Uterus (tissue), 4 donors: ENCODE measurements around the gene PLEKHM3. TPM values are rescaled to one million over a fixed set of nuclear protein-coding genes. Genes with fewer than 3 reads are reported as not detected.

Experiments used
- DNase-seq, 2 donors: peaks; one replicate each; pipeline ENCODE4 v3.0.0-alpha.2; 2019 to 2020
- H3K27ac ChIP-seq, 2 donors: fragments of 200-600 bp; sonication (generic); 1 replicate in 1 of 2; 2 replicates in 1 of 2; pipeline ENCODE4 v1.5.1; 2016 to 2018
- H3K27me3 ChIP-seq, 2 donors: fragments of 200-600 bp; sonication (generic); one replicate each; pipeline ENCODE4 v1.5.1; 2018 to 2019; ENCODE audit warnings: control low read depth in 1 of 2
- H3K36me3 ChIP-seq, 2 donors: fragments of 200-600 bp; sonication (generic); one replicate each; pipeline ENCODE4 v1.5.1; 2019; ENCODE audit warnings: control low read depth in 1 of 2
- H3K4me1 ChIP-seq, 2 donors: fragments of 200-600 bp; sonication (generic); one replicate each; pipeline ENCODE4 v1.5.1; 2018 to 2019; ENCODE audit warnings: control low read depth in 1 of 2
- H3K4me3 ChIP-seq, 2 donors: fragments of 200-600 bp; sonication (generic); 1 replicate in 1 of 2; 2 replicates in 1 of 2; pipeline ENCODE4 v1.5.1; 2018 to 2019; ENCODE audit warnings: mild to moderate bottlenecking in 1 of 2
- H3K9me3 ChIP-seq, 2 donors: fragments of 200-600 bp; sonication (generic); one replicate each; pipeline ENCODE4 v1.5.1; 2019; ENCODE audit warnings: control low read depth in 1 of 2
- POLR2A ChIP-seq, 2 donors: fragments of 450-650 bp; IDR thresholded peaks; one replicate each; pipeline ENCODE4 v1.6.1; 2016; ENCODE audit warnings: antibody characterized with exemption in 2 of 2, mild to moderate bottlenecking in 1 of 2, moderate library complexity in 1 of 2
- intact Hi-C: fragments of 100-400 bp; cut with DNase I; formaldehyde crosslinking; loops from one replicate; pipeline ENCODE4 v1.15.1; 2023; ENCODE audit warnings: low total_unique reads
- total RNA-seq, 4 donors: library from RNA; depleted of rRNA in 3 of 4; stranded (reverse); fragments of >200 nt in 3 of 4; gene quantifications; one replicate each; pipeline versions ENCODE4 v1.1.0 to v1.2.4, GENCODE V29; 2014 to 2023
- TF ChIP-seq, protein P1 (sequence below), 4 experiments: fragments of 200-600 bp in 2 of 4; fragments of 450-650 bp in 2 of 4; sonication (generic) in 2 of 4; IDR thresholded peaks; one replicate each; pipeline ENCODE4 v1.5.1; 2016 to 2019; ENCODE audit warnings: antibody characterized with exemption in 4 of 4, mild to moderate bottlenecking in 2 of 4, moderate library complexity in 1 of 4
- donor health status: DM: yes; HTN: yes; CAD: no.

The PLEKHM3 gene, protein sequence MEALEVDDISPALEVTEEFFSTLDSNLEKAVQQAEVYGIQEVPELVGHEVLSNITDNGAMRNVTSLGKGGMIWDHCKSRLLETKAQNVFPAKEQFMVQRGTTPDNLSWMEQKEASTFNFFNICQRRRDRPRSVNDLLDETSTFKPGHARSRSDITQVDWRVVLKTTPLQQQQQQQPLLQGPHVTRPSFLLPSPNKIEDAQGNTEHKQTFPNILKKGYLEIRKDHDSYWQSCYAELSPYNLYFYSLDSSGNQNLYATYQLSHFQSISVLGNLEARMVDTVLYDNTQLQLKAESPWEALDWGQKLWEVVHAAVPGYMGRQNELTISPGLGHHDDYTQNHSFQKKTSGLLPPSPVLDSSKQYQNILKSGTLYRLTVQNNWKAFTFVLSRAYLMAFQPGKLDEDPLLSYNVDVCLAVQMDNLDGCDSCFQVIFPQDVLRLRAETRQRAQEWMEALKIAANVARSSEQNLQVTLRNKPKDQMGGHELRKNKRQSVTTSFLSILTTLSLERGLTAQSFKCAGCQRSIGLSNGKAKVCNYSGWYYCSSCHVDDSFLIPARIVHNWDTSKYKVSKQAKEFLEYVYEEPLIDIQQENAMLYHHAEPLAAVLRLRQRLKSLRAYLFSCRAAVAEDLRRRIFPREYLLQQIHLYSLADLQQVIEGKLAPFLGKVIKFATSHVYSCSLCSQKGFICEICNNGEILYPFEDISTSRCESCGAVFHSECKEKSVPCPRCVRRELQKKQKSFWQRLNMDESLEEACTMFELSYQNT
- total RNA-seq: 10 to 100 TPM; 20.5 to 43.4 (median 21.6) TPM

DNA sequence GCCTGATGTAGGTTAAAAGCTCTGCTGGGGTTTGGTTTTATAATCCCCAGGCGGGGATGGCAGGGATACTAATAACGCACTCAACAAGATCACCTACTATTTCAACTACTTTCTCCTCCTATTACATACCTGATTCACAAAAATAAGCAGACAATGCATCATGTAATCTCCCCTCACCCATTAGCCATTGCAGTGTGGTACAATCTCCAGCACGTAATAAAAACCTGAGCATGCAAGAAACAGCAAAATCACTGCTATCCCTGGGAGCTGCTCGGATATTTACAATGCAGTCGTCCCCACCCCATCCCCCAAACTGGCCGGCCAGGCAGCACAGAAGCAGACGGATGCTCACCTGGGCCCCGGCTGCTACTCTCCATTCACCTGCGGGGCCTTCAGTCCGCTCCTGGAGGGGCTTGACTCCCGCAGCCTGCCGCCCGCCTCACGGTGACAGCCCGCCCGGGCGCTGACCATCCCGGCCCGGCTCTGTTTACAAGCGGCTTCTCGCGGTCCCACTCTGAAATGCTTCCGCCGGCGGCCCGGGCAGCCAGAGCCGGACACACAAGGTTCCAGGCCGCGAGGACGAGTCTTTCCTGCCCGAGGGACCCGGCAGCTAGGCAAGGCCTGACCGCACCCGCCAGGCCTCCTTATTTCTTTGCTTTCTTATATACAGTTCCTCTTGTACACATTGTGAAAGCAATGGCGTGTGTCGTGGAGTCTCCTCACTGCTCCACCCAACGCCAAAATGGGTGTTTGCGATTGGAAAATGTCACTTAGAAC is at the start of gene PLEKHM3:
Gene PLEKHM3 (minus strand): TSS at position 491 of the 777 bp plus-strand sequence. CDS start 23,888 bp downstream, outside the sequence.
- Histone ChIP-seq H3K27ac (peak within 1 kb of the TSS; percentile 80 to 83), H3K4me1 (no peaks in the 10 kb centered on the region), H3K9me3 (no peaks in the 10 kb centered on the region), H3K27me3 (no peaks in the 10 kb centered on the region), H3K4me3 (peak within 1 kb of the TSS; percentile 54 to 89), H3K36me3 (no peaks in the 10 kb centered on the region)
- peak; percentile 76 to 85 for DNase-seq
- TF ChIP-seq, protein P1, sequence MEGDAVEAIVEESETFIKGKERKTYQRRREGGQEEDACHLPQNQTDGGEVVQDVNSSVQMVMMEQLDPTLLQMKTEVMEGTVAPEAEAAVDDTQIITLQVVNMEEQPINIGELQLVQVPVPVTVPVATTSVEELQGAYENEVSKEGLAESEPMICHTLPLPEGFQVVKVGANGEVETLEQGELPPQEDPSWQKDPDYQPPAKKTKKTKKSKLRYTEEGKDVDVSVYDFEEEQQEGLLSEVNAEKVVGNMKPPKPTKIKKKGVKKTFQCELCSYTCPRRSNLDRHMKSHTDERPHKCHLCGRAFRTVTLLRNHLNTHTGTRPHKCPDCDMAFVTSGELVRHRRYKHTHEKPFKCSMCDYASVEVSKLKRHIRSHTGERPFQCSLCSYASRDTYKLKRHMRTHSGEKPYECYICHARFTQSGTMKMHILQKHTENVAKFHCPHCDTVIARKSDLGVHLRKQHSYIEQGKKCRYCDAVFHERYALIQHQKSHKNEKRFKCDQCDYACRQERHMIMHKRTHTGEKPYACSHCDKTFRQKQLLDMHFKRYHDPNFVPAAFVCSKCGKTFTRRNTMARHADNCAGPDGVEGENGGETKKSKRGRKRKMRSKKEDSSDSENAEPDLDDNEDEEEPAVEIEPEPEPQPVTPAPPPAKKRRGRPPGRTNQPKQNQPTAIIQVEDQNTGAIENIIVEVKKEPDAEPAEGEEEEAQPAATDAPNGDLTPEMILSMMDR (IDR thresholded peaks at IDR 0.05): no peak
- TF ChIP-seq POLR2A (IDR thresholded peaks at IDR 0.05): peak; percentile 13 to 48
- intact Hi-C loops: no loop called here

DNA sequence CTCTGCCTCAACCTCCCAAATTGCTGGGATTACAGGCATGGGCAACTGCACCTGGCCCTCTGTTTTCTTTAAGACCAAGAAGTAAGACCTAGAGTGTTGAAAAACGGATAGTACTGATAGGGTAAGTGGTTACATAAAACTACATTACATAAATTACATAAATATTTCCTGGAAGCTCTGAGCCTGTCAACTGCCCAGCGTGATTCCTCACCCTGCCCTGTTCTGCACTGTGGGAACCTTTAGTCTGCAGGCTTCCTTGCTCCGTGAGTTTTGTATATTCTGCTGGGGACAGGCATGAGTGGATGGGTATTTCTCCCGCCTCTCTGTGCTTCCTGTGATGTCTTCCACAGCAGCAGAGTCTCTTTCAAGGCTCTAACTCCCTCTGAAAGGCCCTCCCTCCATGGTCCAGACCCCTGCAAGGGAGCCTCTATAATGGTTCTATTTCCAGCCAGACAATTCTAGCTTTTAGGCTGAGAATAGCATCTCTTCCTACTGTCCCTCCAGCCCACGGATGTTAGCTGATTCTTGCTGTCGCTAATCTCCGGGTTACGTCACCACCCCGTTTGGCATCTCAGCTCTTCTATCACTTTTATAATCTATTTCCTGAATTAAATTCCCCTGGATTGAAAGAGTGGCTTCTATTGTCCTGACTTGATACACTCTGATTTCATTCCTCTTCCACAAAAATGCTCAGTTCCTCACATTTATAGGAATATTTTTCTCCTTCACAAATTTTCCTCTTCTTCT is 49.5 kb upstream of the PLEKHM3 start:
- TF ChIP-seq, protein P1 (IDR thresholded peaks at IDR 0.05): no peak
- TF ChIP-seq POLR2A (IDR thresholded peaks at IDR 0.05): no peak
- H3K36me3 ChIP-seq: no peaks in the 10 kb centered on the region
- H3K4me3 ChIP-seq: no peak overlapping the region
- H3K27me3 ChIP-seq: no peaks in the 10 kb centered on the region
- no peak overlapping the region for H3K27ac ChIP-seq
- no peaks in the 10 kb centered on the region for H3K9me3 ChIP-seq
- H3K4me1 ChIP-seq: no peaks in the 10 kb centered on the region
- no peak for DNase-seq
- intact Hi-C loops: loop anchor here (5.0 kb wide), 1 partner anchor 327 kb away; no protein-coding TSS in a partner anchor

DNA sequence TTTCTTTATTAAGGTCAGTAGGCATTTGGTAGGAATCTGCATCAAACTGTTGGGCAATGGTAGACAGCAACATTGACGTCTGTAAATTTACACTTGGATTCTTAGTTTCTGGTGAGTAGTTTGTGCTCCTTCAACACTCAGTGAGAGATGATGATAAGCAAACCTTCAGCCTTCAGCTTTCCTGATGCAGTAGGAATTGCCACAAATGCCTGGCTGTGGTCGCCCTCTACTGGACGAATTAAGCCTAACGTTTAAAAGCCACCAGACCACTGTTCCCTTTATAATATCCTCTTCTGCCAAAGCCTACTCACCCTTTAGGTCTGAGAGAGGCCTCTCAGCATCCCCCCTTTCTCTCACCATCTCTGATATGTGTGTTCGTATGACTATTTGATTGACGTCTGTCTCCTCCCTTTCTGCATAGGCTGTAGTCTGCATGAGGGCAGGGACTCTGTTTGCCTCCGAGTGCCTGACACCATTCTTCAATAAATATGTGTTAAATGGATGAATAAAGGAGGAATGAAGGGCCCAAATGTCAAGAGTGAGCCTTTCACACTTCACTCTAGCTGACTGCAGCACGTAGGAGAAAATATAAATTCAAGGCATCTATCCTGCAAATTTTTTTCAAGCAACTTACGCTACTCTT is 47.0 kb upstream of the PLEKHM3 start:
- intact Hi-C loops: loop anchor here (5.0 kb wide), 1 partner anchor 325 kb away; no protein-coding TSS in a partner anchor
- no peak overlapping the region for H3K4me3 ChIP-seq
- DNase-seq: peak; percentile 48 to 53
- no peaks in the 10 kb centered on the region for H3K9me3 ChIP-seq
- no peaks in the 10 kb centered on the region for H3K4me1 ChIP-seq
- H3K27ac ChIP-seq: no peak overlapping the region
- TF ChIP-seq POLR2A (IDR thresholded peaks at IDR 0.05): no peak
- TF ChIP-seq, protein P1 (IDR thresholded peaks at IDR 0.05): peak; percentile 50 to 80 (median 70)
- H3K27me3 ChIP-seq: no peaks in the 10 kb centered on the region
- no peaks in the 10 kb centered on the region for H3K36me3 ChIP-seq

DNA sequence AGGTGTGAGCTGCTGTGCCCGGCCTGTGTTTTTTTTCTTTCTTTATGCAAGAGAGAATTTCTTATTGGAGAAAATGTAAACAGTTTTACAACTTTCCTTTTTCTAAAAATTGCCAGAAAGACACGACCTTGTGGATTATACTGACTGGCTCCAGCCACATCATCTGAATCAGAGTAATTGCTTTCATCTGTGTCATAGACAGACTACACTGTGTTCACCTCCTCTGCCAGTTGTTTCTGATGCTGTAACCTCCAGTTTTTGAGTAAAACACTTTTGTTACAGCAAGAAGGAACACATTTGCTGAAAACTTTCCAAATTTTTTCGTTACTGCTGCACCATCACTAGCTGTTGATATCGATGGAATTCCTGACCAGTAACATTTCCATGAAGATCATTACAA is 43.9 kb upstream of the PLEKHM3 start:
- Histone ChIP-seq H3K4me1 (no peaks in the 10 kb centered on the region), H3K9me3 (no peaks in the 10 kb centered on the region), H3K36me3 (no peaks in the 10 kb centered on the region), H3K27me3 (no peaks in the 10 kb centered on the region), H3K27ac (no peak overlapping the region), H3K4me3 (no peak overlapping the region)
- no peak for TF ChIP-seq POLR2A (IDR thresholded peaks at IDR 0.05)
- TF ChIP-seq, protein P1 (IDR thresholded peaks at IDR 0.05): no peak
- no peak for DNase-seq
- intact Hi-C loops: no loop called here
